ENCODE data around the gene MYOM3.
A peak's percentile ranks its signal among the peaks of the same experiment; 100 is the strongest.
"Not testable (repeated sequence)": the region's sequence is repeated elsewhere in the genome, so short reads cannot be mapped to it uniquely, and the experiment has no call there.

MYOM3 gene

GRCh38 chr1:24022581-24023361, 89.2 kb downstream of the MYOM3 start:
- no peak for DNase-seq

GRCh38 chr1:24021403-24022266, 90.3 kb downstream of the MYOM3 start:
- no peak for DNase-seq

GRCh38 chr1:24020470-24020869, 91.5 kb downstream of the MYOM3 start:
- DNase-seq = no peak

GRCh38 chr1:24020025-24020424, 91.9 kb downstream of the MYOM3 start:
- DNase-seq = no peak

GRCh38 chr1:24018611-24019580, 93.0 kb downstream of the MYOM3 start:
- peak; percentile 96 for DNase-seq

- DNase-seq = no peak
Observed at GRCh38 chr1:24015221-24016210, 96.4 kb downstream of the MYOM3 start.

GRCh38 chr1:24012878-24013277, 99.1 kb downstream of the MYOM3 start:
- not testable (repeated sequence) for DNase-seq

- DNase-seq = no peak
Observed at GRCh38 chr1:24010650-24011049, 101.3 kb downstream of the MYOM3 start.

- no peak for DNase-seq
Observed at GRCh38 chr1:24009406-24009805, 102.5 kb downstream of the MYOM3 start.

GRCh38 chr1:24008574-24009184, 103.3 kb downstream of the MYOM3 start:
- DNase-seq = peak; percentile 48

- no peak for DNase-seq
Observed at GRCh38 chr1:24007079-24007478, 104.9 kb downstream of the MYOM3 start.

Measured in DMS79 treated with DMSO at 0.1 percent for 48 hours (cell line).